HepG2 (cell line): ENCODE measurements around the gene CHST6. TPM values are rescaled to one million over a fixed set of nuclear protein-coding genes. Genes with fewer than 3 reads are reported as not detected.
A peak's percentile ranks its signal among the peaks of the same experiment; 100 is the strongest.

Experiments
- RAD21 ChIP-seq: fragments of 450-650 bp; formaldehyde crosslinking; IDR thresholded peaks from 2 replicates; pipeline ENCODE4 v1.5.0; 2020; ENCODE audit warnings: mild to moderate bottlenecking
- RCOR2 ChIP-seq: IDR thresholded peaks from 2 replicates; pipeline ENCODE4 v1.6.1; 2016; ENCODE audit warnings: missing biosample characterization, missing genetic modification reagents
- RFX3 ChIP-seq: IDR thresholded peaks from 2 replicates; pipeline ENCODE4 v1.6.1; 2016; ENCODE audit warnings: missing biosample characterization, missing genetic modification reagents
- SP5 ChIP-seq: IDR thresholded peaks from 2 replicates; pipeline ENCODE4 v1.6.1; 2016; ENCODE audit warnings: low read depth, borderline replicate concordance
- STAG1 ChIP-seq: sonication (generic); formaldehyde crosslinking; IDR thresholded peaks from 2 replicates; pipeline ENCODE4 v1.4.0; 2020; ENCODE audit warnings: missing genetic modification reagents
- TCF7L2 ChIP-seq: IDR thresholded peaks from 2 replicates; pipeline ENCODE4 v1.6.1; 2011; ENCODE audit warnings: mild to moderate bottlenecking, low read depth, low read length, moderate library complexity
- TEAD3 ChIP-seq: optimal IDR thresholded peaks from 2 replicates; pipeline ENCODE3; 2016; ENCODE audit warnings: borderline replicate concordance
- ZFP36 ChIP-seq: fragments of 150-350 bp; IDR thresholded peaks from 2 replicates; pipeline ENCODE4 v1.6.1; 2018; ENCODE audit warnings: borderline replicate concordance, low read length, low read depth; ENCODE audit not compliant: partially characterized antibody
- ZNF337 ChIP-seq: sonication (generic); formaldehyde crosslinking; IDR thresholded peaks from 2 replicates; pipeline ENCODE4 v1.5.1; 2020; ENCODE audit warnings: missing genetic modification reagents, low read depth, mild to moderate bottlenecking, borderline replicate concordance
- ZNF446 ChIP-seq: sonication (generic); formaldehyde crosslinking; IDR thresholded peaks from 2 replicates; pipeline ENCODE4 v1.5.0; 2020; ENCODE audit warnings: mild to moderate bottlenecking, missing genetic modification reagents
- ZNF570 ChIP-seq: sonication (generic); formaldehyde crosslinking; IDR thresholded peaks from 2 replicates; pipeline ENCODE4 v1.4.0; 2020; ENCODE audit warnings: mild to moderate bottlenecking, missing genetic modification reagents, borderline replicate concordance
- ZNF790 ChIP-seq: sonication (generic); formaldehyde crosslinking; IDR thresholded peaks from 2 replicates; pipeline ENCODE4 v1.8.0; 2022; ENCODE audit warnings: missing genetic modification reagents, mild to moderate bottlenecking, borderline replicate concordance
- polyA plus RNA-seq, 8 experiments: library from polyadenylated mRNA; depleted of rRNA in 3 of 8; stranded (reverse) in 7 of 8; unstranded in 1 of 8; fragments of >200 nt; fragmentation: Illumina TruSeq in 4 of 8; extraction: Trizol in 4 of 8; gene quantifications; 2 replicates each; pipeline versions ENCODE4 v1.2.1 to v1.2.3, GENCODE V29; 2011 to 2016; ENCODE audit warnings: low read depth in 4 of 8, missing spikeins in 1 of 8, mixed read lengths in 1 of 8; ENCODE audit not compliant: insufficient read depth in 1 of 8
- total RNA-seq, 5 experiments: library from RNA; depleted of rRNA; stranded (reverse); fragments of >200 nt; fragmentation: Illumina TruSeq; extraction: Trizol; gene quantifications; 2 replicates each; pipeline ENCODE4 v1.2.3, GENCODE V29; 2016; ENCODE audit warnings: low read depth in 1 of 5
- TF ChIP-seq, protein P1 (sequence below): sonication (generic); formaldehyde crosslinking; IDR thresholded peaks from 2 replicates; pipeline ENCODE4 v1.9.0; 2021; ENCODE audit warnings: mild to moderate bottlenecking, missing genetic modification reagents
- TF ChIP-seq, protein P2 (sequence below): sonication (generic); formaldehyde crosslinking; IDR thresholded peaks from 2 replicates; pipeline ENCODE4 v1.4.0; 2020; ENCODE audit warnings: mild to moderate bottlenecking, missing genetic modification reagents
- TF ChIP-seq, protein P3 (sequence below): sonication (generic); formaldehyde crosslinking; IDR thresholded peaks from 2 replicates; pipeline ENCODE4 v1.5.0; 2020; ENCODE audit warnings: missing genetic modification reagents
- TF ChIP-seq, protein P4 (sequence below): sonication (generic); formaldehyde crosslinking; IDR thresholded peaks from 2 replicates; pipeline ENCODE4 v1.4.0; 2020; ENCODE audit warnings: missing genetic modification reagents
- TF ChIP-seq, protein P5 (sequence below): conservative IDR thresholded peaks from 2 replicates; pipeline ENCODE4 v1.6.1; 2018; ENCODE audit warnings: missing genetic modification reagents

The CHST6 gene
- total and polyA plus RNA-seq, 2 of the 13 experiments (the other 11 are each of a cell fraction or from before 2014, with no cell fraction given) = 0.18 to 0.91 TPM

DNA sequence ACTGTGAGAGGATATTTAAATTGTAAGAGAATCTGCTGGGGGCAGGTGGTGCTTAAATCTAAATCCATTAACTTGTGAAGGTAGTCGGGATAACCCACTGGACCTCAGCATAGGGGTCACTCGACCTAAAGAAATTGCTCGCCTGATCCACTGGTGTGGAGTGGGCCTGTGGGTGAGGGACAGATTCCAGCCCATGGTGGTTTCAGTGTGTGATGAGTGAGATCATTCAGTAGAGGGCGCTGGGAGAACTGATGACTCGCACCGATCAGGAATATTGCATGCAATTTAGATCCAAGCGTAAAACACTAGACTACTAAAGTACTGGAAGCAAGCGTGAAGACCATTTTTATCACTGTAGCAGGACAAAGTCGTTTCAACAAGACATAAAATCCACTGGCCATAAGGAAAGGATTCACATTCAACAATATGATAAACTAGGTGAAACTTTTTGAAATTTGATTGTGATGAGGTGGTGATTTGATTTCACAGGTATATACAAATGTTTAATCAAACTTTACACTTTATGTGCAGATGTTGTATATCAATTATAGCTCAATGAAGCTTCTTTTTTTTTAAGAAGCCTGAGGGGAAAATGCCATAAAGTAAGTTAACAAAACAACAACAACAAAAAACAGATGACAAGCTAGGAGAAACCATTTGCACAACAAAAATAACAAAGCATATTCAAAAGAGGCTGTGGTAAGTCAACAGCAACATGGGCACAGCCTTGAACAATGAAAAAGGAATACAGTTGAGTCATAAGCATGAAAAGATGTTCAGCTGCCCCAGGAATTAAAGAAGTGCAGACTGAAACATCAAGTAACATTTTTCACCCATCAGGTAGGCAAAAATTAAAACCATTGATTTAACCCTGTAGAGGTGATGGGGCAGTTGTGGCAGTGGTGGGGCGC is 23.3 kb downstream of the CHST6 start (continued):
- TF ChIP-seq, protein P1, sequence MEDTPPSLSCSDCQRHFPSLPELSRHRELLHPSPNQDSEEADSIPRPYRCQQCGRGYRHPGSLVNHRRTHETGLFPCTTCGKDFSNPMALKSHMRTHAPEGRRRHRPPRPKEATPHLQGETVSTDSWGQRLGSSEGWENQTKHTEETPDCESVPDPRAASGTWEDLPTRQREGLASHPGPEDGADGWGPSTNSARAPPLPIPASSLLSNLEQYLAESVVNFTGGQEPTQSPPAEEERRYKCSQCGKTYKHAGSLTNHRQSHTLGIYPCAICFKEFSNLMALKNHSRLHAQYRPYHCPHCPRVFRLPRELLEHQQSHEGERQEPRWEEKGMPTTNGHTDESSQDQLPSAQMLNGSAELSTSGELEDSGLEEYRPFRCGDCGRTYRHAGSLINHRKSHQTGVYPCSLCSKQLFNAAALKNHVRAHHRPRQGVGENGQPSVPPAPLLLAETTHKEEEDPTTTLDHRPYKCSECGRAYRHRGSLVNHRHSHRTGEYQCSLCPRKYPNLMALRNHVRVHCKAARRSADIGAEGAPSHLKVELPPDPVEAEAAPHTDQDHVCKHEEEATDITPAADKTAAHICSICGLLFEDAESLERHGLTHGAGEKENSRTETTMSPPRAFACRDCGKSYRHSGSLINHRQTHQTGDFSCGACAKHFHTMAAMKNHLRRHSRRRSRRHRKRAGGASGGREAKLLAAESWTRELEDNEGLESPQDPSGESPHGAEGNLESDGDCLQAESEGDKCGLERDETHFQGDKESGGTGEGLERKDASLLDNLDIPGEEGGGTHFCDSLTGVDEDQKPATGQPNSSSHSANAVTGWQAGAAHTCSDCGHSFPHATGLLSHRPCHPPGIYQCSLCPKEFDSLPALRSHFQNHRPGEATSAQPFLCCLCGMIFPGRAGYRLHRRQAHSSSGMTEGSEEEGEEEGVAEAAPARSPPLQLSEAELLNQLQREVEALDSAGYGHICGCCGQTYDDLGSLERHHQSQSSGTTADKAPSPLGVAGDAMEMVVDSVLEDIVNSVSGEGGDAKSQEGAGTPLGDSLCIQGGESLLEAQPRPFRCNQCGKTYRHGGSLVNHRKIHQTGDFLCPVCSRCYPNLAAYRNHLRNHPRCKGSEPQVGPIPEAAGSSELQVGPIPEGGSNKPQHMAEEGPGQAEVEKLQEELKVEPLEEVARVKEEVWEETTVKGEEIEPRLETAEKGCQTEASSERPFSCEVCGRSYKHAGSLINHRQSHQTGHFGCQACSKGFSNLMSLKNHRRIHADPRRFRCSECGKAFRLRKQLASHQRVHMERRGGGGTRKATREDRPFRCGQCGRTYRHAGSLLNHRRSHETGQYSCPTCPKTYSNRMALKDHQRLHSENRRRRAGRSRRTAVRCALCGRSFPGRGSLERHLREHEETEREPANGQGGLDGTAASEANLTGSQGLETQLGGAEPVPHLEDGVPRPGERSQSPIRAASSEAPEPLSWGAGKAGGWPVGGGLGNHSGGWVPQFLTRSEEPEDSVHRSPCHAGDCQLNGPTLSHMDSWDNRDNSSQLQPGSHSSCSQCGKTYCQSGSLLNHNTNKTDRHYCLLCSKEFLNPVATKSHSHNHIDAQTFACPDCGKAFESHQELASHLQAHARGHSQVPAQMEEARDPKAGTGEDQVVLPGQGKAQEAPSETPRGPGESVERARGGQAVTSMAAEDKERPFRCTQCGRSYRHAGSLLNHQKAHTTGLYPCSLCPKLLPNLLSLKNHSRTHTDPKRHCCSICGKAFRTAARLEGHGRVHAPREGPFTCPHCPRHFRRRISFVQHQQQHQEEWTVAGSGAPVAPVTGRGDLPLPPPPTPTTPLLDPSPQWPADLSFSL (CRISPR knock-in tag) = no peak
- TF ChIP-seq ZFP36 = no peak
- TF ChIP-seq, protein P2, sequence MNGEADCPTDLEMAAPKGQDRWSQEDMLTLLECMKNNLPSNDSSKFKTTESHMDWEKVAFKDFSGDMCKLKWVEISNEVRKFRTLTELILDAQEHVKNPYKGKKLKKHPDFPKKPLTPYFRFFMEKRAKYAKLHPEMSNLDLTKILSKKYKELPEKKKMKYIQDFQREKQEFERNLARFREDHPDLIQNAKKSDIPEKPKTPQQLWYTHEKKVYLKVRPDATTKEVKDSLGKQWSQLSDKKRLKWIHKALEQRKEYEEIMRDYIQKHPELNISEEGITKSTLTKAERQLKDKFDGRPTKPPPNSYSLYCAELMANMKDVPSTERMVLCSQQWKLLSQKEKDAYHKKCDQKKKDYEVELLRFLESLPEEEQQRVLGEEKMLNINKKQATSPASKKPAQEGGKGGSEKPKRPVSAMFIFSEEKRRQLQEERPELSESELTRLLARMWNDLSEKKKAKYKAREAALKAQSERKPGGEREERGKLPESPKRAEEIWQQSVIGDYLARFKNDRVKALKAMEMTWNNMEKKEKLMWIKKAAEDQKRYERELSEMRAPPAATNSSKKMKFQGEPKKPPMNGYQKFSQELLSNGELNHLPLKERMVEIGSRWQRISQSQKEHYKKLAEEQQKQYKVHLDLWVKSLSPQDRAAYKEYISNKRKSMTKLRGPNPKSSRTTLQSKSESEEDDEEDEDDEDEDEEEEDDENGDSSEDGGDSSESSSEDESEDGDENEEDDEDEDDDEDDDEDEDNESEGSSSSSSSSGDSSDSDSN (CRISPR knock-in tag) = 0 out of 2 replicates have a peak, but pooled peaks have one; percentile 26
- TF ChIP-seq, protein P3, sequence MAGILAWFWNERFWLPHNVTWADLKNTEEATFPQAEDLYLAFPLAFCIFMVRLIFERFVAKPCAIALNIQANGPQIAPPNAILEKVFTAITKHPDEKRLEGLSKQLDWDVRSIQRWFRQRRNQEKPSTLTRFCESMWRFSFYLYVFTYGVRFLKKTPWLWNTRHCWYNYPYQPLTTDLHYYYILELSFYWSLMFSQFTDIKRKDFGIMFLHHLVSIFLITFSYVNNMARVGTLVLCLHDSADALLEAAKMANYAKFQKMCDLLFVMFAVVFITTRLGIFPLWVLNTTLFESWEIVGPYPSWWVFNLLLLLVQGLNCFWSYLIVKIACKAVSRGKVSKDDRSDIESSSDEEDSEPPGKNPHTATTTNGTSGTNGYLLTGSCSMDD (CRISPR knock-in tag) = no peak
- no peak for TF ChIP-seq ZNF337 (CRISPR knock-in tag)
- TF ChIP-seq TEAD3 = peak; percentile 71
- no peak for TF ChIP-seq SP5
- no peak for TF ChIP-seq ZNF790 (CRISPR knock-in tag)
- peak; percentile 77 for TF ChIP-seq RAD21 (CRISPR knock-in tag)
- TF ChIP-seq TCF7L2 = no peak
- TF ChIP-seq, protein P4, sequence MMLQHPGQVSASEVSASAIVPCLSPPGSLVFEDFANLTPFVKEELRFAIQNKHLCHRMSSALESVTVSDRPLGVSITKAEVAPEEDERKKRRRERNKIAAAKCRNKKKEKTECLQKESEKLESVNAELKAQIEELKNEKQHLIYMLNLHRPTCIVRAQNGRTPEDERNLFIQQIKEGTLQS (CRISPR knock-in tag) = 0 out of 2 replicates have a peak, but pooled peaks have one; percentile 32
- peak; percentile 93 for TF ChIP-seq STAG1 (CRISPR knock-in tag)
- no peak for TF ChIP-seq ZNF446
- TF ChIP-seq RFX3 (CRISPR knock-in tag) = no peak
- 0 out of 2 replicates have a peak, but pooled peaks have one; percentile 54 for TF ChIP-seq ZNF570 (CRISPR knock-in tag)
- no peak for TF ChIP-seq RCOR2
- TF ChIP-seq, protein P5, sequence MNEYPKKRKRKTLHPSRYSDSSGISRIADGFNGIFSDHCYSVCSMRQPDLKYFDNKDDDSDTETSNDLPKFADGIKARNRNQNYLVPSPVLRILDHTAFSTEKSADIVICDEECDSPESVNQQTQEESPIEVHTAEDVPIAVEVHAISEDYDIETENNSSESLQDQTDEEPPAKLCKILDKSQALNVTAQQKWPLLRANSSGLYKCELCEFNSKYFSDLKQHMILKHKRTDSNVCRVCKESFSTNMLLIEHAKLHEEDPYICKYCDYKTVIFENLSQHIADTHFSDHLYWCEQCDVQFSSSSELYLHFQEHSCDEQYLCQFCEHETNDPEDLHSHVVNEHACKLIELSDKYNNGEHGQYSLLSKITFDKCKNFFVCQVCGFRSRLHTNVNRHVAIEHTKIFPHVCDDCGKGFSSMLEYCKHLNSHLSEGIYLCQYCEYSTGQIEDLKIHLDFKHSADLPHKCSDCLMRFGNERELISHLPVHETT (CRISPR knock-in tag) = 0 out of 2 replicates have a peak, but pooled peaks have one; percentile 39
